ENCODE measurements around the gene HDGF.

The HDGF gene

GRCh38 chr1:156704930-156705320 is 46.5 kb downstream of the HDGF start:
- Histone ChIP-seq H3K4me1 (ENCODE audit: control insufficient read depth, insufficient read depth, low read length) (peaks cover 48% of the 10 kb centered on the region), H3K27ac (ENCODE audit: low read length) (no peak overlapping the region), H3K9ac (ENCODE audit: low read length in 2 of 2) (peak overlapping the region; percentile 36 to 76), H3K9me3 (ENCODE audit: control insufficient read depth in 2 of 2, low read length in 2 of 2) (no peaks in the 10 kb centered on the region), H3K36me3 (ENCODE audit: control insufficient read depth in 2 of 2, insufficient read depth in 2 of 2, low read length in 2 of 2) (no peaks in the 10 kb centered on the region), H3K4me3 (ENCODE audit: low read length in 2 of 2) (peak overlapping the region; percentile 63 to 74), H3K27me3 (ENCODE audit: control insufficient read depth in 1 of 2, insufficient read depth in 2 of 2, low read length in 2 of 2) (peaks cover 0 to 14% of the 10 kb centered on the region in 2 donors)

GRCh38 chr1:156704166-156704711 is 47.2 kb downstream of the HDGF start:
- H3K4me3 ChIP-seq (ENCODE audit: low read length in 2 of 2): peak overlapping the region in 1 of 2 donors; percentile 74
- H3K27me3 ChIP-seq (ENCODE audit: control insufficient read depth in 1 of 2, insufficient read depth in 2 of 2, low read length in 2 of 2): peaks cover under 1 to 14% of the 10 kb centered on the region in 2 donors
- H3K27ac ChIP-seq (ENCODE audit: low read length): no peak overlapping the region
- H3K9me3 ChIP-seq (ENCODE audit: control insufficient read depth in 2 of 2, low read length in 2 of 2): no peaks in the 10 kb centered on the region
- no peak overlapping the region for H3K9ac ChIP-seq (ENCODE audit: low read length in 2 of 2)
- peaks cover 41% of the 10 kb centered on the region for H3K4me1 ChIP-seq (ENCODE audit: control insufficient read depth, insufficient read depth, low read length)
- no peaks in the 10 kb centered on the region for H3K36me3 ChIP-seq (ENCODE audit: control insufficient read depth in 2 of 2, insufficient read depth in 2 of 2, low read length in 2 of 2)

GRCh38 chr1:156703741-156704140 is 47.7 kb downstream of the HDGF start:
- Histone ChIP-seq H3K9ac (ENCODE audit: low read length in 2 of 2) (no peak overlapping the region), H3K9me3 (ENCODE audit: control insufficient read depth in 2 of 2, low read length in 2 of 2) (no peaks in the 10 kb centered on the region), H3K27me3 (ENCODE audit: control insufficient read depth in 1 of 2, insufficient read depth in 2 of 2, low read length in 2 of 2) (peaks cover 3 to 14% of the 10 kb centered on the region in 2 donors), H3K27ac (ENCODE audit: low read length) (no peak overlapping the region), H3K4me3 (ENCODE audit: low read length in 2 of 2) (no peak overlapping the region), H3K36me3 (ENCODE audit: control insufficient read depth in 2 of 2, insufficient read depth in 2 of 2, low read length in 2 of 2) (no peaks in the 10 kb centered on the region), H3K4me1 (ENCODE audit: control insufficient read depth, insufficient read depth, low read length) (peaks cover 37% of the 10 kb centered on the region)

GRCh38 chr1:156703336-156703735 is 48.1 kb downstream of the HDGF start:
- peaks cover 34% of the 10 kb centered on the region for H3K4me1 ChIP-seq (ENCODE audit: control insufficient read depth, insufficient read depth, low read length)
- H3K27ac ChIP-seq (ENCODE audit: low read length): no peak overlapping the region
- H3K27me3 ChIP-seq (ENCODE audit: control insufficient read depth in 1 of 2, insufficient read depth in 2 of 2, low read length in 2 of 2): peaks cover 3 to 14% of the 10 kb centered on the region in 2 donors
- H3K9me3 ChIP-seq (ENCODE audit: control insufficient read depth in 2 of 2, low read length in 2 of 2): no peaks in the 10 kb centered on the region
- no peak overlapping the region for H3K9ac ChIP-seq (ENCODE audit: low read length in 2 of 2)
- no peaks in the 10 kb centered on the region for H3K36me3 ChIP-seq (ENCODE audit: control insufficient read depth in 2 of 2, insufficient read depth in 2 of 2, low read length in 2 of 2)
- no peak overlapping the region for H3K4me3 ChIP-seq (ENCODE audit: low read length in 2 of 2)

GRCh38 chr1:156700736-156701531 is 50.5 kb downstream of the HDGF start:
- Histone ChIP-seq H3K27me3 (ENCODE audit: control insufficient read depth in 1 of 2, insufficient read depth in 2 of 2, low read length in 2 of 2) (peaks cover 3 to 16% of the 10 kb centered on the region in 2 donors), H3K36me3 (ENCODE audit: control insufficient read depth in 2 of 2, insufficient read depth in 2 of 2, low read length in 2 of 2) (no peaks in the 10 kb centered on the region), H3K9me3 (ENCODE audit: control insufficient read depth in 2 of 2, low read length in 2 of 2) (no peaks in the 10 kb centered on the region), H3K4me3 (ENCODE audit: low read length in 2 of 2) (no peak overlapping the region), H3K27ac (ENCODE audit: low read length) (no peak overlapping the region), H3K4me1 (ENCODE audit: control insufficient read depth, insufficient read depth, low read length) (peaks cover 18% of the 10 kb centered on the region), H3K9ac (ENCODE audit: low read length in 2 of 2) (no peak overlapping the region)

- peaks cover 2% of the 10 kb centered on the region for H3K4me1 ChIP-seq (ENCODE audit: control insufficient read depth, insufficient read depth, low read length)
- H3K4me3 ChIP-seq (ENCODE audit: low read length in 2 of 2): no peak overlapping the region
- H3K27ac ChIP-seq (ENCODE audit: low read length): no peak overlapping the region
- H3K9me3 ChIP-seq (ENCODE audit: control insufficient read depth in 2 of 2, low read length in 2 of 2): no peaks in the 10 kb centered on the region
- H3K36me3 ChIP-seq (ENCODE audit: control insufficient read depth in 2 of 2, insufficient read depth in 2 of 2, low read length in 2 of 2): no peaks in the 10 kb centered on the region
- H3K9ac ChIP-seq (ENCODE audit: low read length in 2 of 2): no peak overlapping the region
- H3K27me3 ChIP-seq (ENCODE audit: control insufficient read depth in 1 of 2, insufficient read depth in 2 of 2, low read length in 2 of 2): peaks cover 3 to 16% of the 10 kb centered on the region in 2 donors
Observed at GRCh38 chr1:156698995-156699394, 52.5 kb downstream of the HDGF start.

GRCh38 chr1:156697481-156697880 is 54.0 kb downstream of the HDGF start:
- H3K9me3 ChIP-seq (ENCODE audit: control insufficient read depth in 2 of 2, low read length in 2 of 2): no peaks in the 10 kb centered on the region
- H3K4me3 ChIP-seq (ENCODE audit: low read length in 2 of 2): no peak overlapping the region
- no peaks in the 10 kb centered on the region for H3K36me3 ChIP-seq (ENCODE audit: control insufficient read depth in 2 of 2, insufficient read depth in 2 of 2, low read length in 2 of 2)
- peaks cover 15 to 24% of the 10 kb centered on the region in 2 donors for H3K27me3 ChIP-seq (ENCODE audit: control insufficient read depth in 1 of 2, insufficient read depth in 2 of 2, low read length in 2 of 2)
- no peak overlapping the region for H3K9ac ChIP-seq (ENCODE audit: low read length in 2 of 2)
- H3K4me1 ChIP-seq (ENCODE audit: control insufficient read depth, insufficient read depth, low read length): no peaks in the 10 kb centered on the region
- no peak overlapping the region for H3K27ac ChIP-seq (ENCODE audit: low read length)

- Histone ChIP-seq H3K27me3 (ENCODE audit: control insufficient read depth in 1 of 2, insufficient read depth in 2 of 2, low read length in 2 of 2) (peaks cover 23 to 29% of the 10 kb centered on the region in 2 donors), H3K4me1 (ENCODE audit: control insufficient read depth, insufficient read depth, low read length) (no peaks in the 10 kb centered on the region), H3K9ac (ENCODE audit: low read length in 2 of 2) (no peak overlapping the region), H3K9me3 (ENCODE audit: control insufficient read depth in 2 of 2, low read length in 2 of 2) (no peaks in the 10 kb centered on the region), H3K27ac (ENCODE audit: low read length) (no peak overlapping the region), H3K4me3 (ENCODE audit: low read length in 2 of 2) (no peak overlapping the region), H3K36me3 (ENCODE audit: control insufficient read depth in 2 of 2, insufficient read depth in 2 of 2, low read length in 2 of 2) (no peaks in the 10 kb centered on the region)
Observed at GRCh38 chr1:156696755-156697154, 54.7 kb downstream of the HDGF start.

- Histone ChIP-seq H3K27me3 (ENCODE audit: control insufficient read depth in 1 of 2, insufficient read depth in 2 of 2, low read length in 2 of 2) (peaks cover 32 to 41% of the 10 kb centered on the region in 2 donors), H3K4me1 (ENCODE audit: control insufficient read depth, insufficient read depth, low read length) (peaks cover 2% of the 10 kb centered on the region), H3K9ac (ENCODE audit: low read length in 2 of 2) (no peak overlapping the region), H3K36me3 (ENCODE audit: control insufficient read depth in 2 of 2, insufficient read depth in 2 of 2, low read length in 2 of 2) (no peaks in the 10 kb centered on the region), H3K9me3 (ENCODE audit: control insufficient read depth in 2 of 2, low read length in 2 of 2) (no peaks in the 10 kb centered on the region), H3K27ac (ENCODE audit: low read length) (no peak overlapping the region), H3K4me3 (ENCODE audit: low read length in 2 of 2) (no peak overlapping the region)
Observed at GRCh38 chr1:156694690-156694962, 56.8 kb downstream of the HDGF start.

- Histone ChIP-seq H3K27me3 (ENCODE audit: control insufficient read depth in 1 of 2, insufficient read depth in 2 of 2, low read length in 2 of 2) (peaks cover 36 to 39% of the 10 kb centered on the region in 2 donors), H3K4me1 (ENCODE audit: control insufficient read depth, insufficient read depth, low read length) (peaks cover 7% of the 10 kb centered on the region), H3K27ac (ENCODE audit: low read length) (no peak overlapping the region), H3K36me3 (ENCODE audit: control insufficient read depth in 2 of 2, insufficient read depth in 2 of 2, low read length in 2 of 2) (no peaks in the 10 kb centered on the region), H3K9ac (ENCODE audit: low read length in 2 of 2) (no peak overlapping the region), H3K4me3 (ENCODE audit: low read length in 2 of 2) (no peak overlapping the region), H3K9me3 (ENCODE audit: control insufficient read depth in 2 of 2, low read length in 2 of 2) (no peaks in the 10 kb centered on the region)
Observed at GRCh38 chr1:156693848-156694689, 57.4 kb downstream of the HDGF start.
